ENCODE measurements around the gene NPNT.

The NPNT gene

DNA sequence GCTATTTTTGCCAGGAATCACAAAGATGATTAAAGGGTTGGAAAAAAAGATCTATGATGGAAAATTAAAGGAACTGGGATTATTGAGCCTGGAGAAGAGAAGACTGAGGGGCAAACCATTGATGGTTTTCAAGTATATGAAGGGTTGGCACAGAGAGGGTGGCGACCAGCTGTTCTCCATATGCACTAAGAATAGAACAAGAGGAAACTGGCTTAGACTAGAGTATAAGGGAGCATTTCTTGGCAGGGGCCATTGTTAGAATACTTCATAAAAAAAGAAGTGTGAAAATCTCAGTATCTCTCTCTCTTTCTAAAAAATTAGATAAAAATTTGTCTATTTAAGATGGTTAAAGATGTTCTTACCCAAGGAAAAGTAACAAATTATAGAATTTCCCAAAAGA, 75.1 kb downstream of the NPNT start:
- no peak for DNase-seq (ENCODE audit: low read depth)

DNA sequence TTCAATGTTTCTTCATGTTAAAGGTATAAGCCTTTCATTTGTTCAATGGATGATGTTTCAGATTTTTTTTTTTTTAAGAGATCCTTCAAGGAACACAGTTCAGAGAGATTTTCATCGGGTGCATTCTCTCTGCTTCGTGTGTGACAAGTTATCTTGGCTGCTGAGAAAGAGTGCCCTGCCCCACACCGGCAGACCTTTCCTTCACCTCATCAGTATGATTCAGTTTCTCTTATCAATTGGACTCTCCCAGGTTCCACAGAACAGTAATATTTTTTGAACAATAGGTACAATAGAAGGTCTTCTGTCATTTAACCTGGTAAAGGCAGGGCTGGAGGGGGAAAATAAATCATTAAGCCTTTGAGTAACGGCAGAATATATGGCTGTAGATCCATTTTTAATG, 75.8 kb downstream of the NPNT start:
- no peak for DNase-seq (ENCODE audit: low read depth)

DNA sequence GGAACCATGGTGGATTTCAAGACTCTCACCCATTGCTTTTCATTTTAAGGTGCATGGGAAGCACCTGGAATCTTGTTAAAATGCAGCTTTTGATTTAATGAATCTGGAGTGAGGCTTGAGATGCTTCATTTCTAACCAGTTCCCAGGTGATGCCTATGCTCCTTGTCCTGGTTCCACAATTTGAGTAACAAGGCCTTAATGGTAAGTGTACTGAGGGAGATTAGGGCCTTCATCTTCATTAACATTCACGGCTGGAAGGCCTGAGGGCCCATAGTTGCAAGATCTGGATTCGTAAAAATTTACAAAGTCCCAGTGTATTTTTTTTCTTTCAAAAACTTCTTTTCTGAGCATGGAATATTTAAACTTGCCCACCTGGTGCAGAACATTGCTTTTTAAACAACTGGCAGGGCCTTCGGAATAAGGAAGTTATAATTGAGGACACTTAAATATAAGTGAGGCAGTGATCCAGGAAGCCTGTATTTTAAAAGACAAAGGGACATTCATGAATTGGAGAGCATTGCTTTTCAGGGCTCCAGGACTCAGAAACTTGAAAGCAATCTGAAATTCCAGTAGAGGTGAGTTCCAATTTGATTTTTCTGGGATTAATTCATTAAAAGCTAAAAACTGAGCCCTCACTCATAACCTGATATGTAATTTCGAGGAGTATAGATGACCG, 77.8 kb downstream of the NPNT start:
- DNase-seq (ENCODE audit: low read depth) = no peak

DNA sequence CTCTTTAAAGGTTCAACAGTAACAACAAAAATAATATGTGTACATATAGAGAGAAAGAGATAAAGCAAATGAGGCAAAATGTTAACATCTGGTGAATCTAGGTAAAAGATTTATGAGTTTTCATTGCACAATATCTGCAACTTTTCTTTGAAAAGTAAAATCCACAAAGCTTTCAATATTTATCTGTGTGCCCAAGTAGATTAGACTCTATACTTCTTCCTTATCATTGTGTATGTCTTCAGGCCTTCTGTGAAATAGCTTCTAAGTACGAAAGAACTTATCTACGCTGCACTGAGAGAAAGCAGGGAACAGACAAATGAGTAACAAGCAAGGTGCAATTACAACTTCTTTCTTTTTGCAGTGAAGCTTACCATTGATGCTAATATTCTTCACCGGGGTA, 81.6 kb downstream of the NPNT start:
- DNase-seq (ENCODE audit: low read depth) = no peak

DNA sequence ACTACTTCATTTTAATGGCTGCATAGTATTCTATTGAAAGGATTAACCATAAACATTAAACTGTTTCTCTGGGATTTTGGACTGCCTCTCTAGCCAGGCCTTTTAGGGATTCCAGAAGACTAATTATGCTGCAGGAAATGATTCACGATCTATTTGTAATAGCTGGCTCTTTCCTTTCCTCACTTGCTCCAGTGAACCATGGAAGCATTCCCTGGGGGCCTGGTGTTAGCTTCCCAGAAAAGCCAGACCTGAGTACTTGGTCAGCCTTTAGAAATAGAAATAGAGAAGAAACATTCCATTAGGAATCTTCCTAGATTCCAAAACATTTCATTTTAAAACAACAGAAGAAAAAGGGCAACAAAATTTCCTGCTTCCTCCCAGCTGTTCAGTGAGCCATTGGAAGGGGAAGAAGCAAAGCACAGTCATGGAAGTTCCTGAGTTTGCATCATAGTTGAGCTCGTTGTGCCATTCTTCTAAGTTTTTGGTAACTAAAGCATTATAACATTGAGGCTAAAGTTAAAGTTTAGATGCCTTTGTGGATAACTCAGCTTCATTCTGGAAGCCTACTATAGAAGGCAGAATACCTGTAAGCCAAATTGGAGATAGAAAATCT, 83.5 kb downstream of the NPNT start:
- DNase-seq (ENCODE audit: low read depth) = peak; percentile 90

DNA sequence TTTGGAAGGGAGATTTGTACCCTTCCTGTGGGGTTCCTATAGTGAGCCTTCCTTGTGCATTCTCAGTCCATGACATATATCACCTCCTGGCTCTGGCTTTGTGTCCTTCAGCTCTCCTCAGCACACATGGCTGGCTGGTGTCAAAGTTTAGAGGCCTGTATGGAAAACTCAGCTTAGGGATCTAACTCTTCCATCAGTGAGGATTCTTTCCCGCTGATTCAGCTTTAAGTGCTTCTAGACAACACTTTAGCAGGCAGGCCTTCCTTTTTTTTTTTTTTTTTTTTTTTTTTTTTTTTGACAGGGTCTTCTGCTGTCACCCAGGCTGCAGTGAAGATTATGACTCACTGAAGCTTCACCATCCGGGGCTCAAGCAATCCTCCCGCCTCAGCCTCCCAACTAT, 84.2 kb downstream of the NPNT start:
- DNase-seq (ENCODE audit: low read depth) = no peak

DNA sequence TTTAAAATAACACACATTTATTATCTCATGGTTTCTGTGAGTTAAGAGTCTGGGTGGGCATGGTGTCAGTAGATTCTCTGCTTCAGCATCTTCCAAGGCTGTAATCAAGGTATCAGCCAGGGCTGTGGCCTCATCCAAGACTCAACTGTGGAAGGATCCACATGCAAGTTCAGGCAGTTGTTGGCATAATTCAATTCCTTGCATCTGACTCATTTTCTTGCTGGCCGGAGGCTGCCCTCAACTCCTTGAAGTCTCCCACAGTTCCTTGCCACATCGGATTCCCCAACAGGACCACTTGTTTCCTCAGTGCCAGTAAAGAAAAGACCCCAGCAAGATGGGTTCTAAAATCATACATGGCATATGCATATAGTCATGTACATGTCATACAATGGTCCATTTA, 93.4 kb downstream of the NPNT start:
- DNase-seq (ENCODE audit: low read depth) = no peak

DNA sequence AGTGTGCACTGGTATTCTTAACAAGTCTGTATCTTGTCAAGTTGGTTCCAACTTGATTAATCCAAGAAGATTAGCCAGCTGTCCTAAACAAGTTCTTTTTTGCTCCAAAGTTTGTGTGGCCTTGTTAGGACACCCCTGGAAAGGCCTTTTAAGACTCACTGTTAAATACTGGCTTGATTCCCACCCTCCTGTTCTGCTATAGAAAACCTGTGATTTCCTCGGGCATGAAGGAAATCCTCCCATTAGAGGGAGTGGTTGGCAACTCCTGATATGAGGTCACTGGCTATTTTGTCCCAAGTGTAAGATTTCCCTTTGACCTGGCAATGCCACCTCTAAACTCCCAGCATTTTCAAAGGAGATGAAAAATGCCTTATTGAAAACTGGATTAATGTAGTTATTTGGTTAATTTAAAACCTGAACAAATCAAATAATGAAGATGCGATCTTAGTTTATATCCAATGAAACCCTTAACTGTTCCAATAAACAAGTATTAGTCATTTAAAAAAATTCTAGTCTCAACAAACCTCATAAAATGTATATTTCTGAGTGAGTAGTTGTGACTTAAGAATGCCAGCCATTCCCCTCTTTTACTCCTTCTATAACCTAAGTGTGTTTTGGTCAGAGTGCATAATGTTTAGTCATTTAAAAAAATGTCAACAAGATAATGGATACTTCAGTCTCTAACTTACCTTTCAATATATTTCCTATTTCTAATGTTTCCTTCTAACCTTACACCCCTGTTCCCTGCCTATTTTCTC, 94.4 kb downstream of the NPNT start:
- DNase-seq (ENCODE audit: low read depth) = no peak

DNA sequence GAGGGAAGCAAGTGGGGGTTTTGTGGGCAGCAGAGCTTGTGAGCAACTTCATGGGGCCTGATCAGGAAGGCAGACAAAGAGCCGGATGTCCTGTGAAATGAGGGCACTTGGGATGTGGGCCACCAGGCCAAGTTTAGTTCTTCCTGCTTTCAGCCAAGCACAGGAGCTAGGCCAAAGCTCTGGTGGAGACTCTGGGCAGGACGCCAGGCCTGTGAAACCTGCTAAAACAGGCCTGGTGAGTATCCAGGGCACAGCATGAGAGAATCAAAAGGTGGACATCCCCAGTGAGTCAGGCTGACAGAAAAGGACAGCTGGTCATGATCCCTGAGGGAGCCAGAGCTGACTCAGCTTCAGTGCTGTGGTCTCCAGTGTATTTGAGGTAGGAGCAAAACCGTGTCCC, 95.7 kb downstream of the NPNT start:
- DNase-seq (ENCODE audit: low read depth) = peak; percentile 13

DNA sequence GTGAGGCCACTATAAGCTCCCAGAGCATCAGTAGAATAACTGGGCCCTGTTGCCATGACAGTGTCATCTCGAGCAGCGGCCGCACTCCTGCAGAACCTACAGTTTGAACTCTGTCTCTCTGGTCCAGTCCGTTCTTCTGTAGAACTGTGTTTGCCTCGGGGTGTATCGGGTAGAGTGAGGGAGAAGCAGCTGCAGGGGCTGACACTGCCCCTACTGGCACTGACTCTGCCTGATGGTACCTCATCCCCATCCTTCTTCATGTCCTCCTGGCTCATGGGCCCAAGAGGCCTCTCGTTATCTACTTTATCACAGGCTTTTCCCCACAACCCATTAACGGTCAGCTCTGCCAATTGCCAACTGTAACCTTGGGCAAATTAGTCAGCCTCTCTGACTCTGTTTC, 96.5 kb downstream of the NPNT start:
- no peak for DNase-seq (ENCODE audit: low read depth)

DNA sequence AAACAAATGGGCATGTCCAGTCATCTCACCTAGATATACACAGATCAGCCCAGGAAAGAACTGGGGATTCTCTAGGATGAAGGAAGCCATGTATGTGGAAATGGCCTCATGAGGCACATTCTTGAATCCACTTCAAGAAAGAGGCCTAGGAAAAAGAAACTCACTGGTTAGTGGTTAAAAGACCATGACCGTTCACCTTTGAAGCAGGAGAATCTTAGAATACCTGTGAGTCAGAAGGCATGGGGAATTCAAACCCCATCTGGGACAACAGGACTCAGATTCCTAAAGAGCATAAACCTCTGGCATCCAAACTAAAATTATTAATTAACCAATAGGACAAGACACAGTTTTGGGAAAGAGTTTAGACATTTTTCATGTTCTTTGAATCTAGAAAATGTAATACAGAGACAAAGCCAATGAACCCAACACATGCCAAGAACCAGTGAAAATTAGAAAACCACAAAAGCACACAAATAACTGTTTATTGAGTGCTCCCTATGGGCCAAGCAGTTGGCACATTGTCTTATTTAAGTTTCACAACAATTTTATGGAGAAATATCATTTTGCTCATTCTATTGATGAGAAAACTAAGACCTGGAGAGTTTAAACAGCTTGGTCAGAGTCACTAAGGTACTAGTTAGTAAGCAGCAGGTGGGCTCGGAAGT, 97.5 kb downstream of the NPNT start:
- DNase-seq (ENCODE audit: low read depth) = no peak

DNA sequence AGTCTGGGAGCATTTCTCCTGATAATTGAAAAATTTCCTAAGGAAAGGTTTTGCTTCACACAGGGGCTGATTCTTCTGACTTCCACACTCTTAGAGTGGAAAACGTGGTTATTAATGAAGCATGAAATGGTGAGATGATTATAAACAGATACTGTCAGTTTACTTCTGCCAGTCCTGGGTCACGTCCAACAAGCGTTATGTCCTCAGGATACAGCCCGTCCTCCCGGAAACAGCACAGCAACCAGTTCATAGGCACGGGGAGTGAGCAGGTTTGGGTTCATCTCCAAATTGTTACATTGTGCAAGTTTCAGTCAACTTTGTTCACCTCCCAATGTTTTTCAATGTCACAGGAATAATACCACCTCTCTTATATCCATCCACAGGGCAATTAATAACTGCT, 98.8 kb downstream of the NPNT start:
- DNase-seq (ENCODE audit: low read depth) = no peak

DNA sequence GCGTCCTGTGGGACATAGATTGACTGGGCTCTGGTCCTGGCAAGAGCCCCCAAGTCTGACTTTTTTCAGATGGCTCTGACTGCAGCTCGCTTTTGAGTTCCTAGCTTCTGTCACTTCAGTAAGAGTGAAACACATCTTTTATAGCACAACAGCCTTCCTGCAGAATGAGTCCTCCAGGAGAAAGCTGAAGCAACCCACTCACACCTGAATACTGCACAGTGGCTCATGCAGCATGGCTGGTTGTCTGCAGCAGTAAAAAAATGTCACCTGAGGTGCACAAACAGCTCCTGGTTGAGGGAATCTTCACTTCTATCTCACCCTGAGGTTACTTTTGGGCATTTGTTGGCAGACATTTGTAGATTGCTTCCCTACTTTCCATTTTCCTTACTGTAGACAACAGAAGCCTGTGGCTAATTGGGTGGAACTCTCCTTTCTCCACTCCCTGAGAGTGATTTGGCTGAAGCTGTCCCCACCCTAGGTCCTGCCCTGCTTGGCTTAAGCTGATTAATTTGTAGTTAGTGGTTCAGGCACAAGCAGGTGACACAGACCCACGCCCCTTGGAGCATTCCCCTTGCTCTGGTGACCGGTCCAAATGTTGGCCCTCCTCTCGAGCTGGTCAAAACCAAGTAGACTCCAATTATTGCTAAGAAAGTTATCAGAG, 99.7 kb downstream of the NPNT start:
- DNase-seq (ENCODE audit: low read depth) = no peak

DNA sequence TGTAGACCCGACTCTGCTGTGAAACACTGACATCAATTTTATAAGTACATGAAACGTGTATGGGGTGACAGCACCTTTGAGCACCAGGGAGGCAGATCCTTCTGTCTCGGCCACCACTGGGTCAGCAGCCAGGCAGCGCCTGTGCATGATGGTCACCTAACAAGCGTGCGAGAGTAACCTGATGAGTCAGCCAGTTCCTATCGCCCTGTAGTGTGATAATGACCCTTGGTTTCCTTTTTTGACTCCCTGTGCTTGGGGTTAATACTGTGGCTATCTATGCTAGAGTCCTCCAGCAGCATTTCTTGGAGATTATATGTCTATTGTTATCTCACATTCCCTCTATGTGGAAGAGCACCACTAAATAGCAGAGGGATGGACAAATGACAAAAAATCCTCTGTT, 101.6 kb downstream of the NPNT start:
- DNase-seq (ENCODE audit: low read depth) = no peak

DNA sequence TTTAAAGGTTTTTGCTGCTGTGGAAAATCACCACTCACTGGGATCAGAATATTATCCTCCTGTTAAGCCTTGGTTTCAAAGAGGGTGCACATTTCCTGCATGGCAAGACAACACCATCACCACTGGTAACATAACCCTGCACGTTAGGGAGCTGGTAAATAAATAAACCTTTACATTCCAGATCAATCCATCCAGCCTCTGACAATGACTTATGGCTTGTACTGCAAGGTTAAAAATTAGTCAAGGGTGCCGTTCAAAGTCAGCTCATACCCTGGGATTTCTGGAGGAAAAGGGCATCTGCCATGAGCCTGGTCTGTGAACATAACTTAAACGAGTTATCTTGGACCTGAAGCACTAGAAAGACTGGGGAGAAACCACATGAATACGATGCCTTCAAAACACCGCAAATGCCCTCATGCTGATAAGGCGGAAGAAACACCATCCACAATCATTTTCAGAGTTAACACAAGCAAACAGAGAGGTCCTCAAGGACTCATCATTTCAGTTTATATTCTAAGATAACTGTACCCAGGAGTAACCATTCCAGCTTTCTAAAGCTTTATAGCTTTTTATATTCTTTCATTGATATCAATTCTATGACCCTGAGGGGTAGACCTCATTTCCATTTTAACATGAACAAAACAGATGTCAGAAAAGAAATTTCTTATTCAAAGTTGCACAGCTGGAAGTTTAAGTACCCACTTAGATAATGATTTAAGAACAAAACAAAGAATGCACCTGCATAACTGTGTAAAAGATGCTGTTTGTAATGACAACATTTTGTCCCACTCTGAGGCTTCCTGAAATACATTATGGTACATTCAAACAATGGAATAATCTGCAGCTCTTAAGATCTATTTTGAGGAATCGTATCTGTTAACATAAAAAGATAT, 103.1 kb downstream of the NPNT start:
- no peak for DNase-seq (ENCODE audit: low read depth)

DNA sequence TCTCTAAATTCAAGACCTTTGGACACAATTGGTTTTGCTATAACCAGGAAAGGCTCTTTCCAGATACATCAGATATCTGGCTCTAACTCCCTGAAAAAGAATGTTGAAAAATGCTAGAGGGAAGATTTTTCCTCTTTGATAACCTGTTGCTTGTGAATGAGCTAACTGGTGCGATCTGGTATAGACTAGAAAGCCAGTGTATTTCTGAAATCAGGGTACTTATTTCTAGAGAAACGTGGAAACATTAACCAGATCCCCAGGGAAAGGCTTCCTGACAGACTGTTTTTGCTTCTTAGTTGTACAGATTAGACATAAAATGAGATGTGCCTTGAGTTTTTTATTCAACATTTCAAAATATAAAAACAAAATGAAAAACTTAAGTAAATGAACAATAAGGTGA, 107.7 kb downstream of the NPNT start:
- no peak for DNase-seq (ENCODE audit: low read depth)

DNA sequence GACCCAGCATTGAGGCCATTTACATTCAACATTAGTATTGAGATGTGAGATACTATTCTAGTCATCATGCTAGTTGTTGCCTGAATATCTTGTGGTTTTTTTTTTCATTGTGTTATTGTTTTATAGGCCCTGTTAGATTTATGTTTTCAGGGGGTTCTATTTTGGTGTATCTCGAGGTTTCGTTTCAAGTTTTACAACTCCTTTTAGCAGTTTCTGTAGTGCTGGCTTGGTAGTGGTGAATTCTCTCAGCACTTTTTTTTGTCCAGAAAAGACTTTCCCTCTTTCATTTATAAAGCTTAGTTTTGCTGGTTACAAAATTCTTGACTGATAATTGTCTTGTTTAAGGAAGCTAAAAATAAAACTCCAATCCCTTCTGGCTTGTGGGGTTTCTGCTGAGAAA, 115.5 kb downstream of the NPNT start:
- DNase-seq (ENCODE audit: low read depth) = no peak

DNA sequence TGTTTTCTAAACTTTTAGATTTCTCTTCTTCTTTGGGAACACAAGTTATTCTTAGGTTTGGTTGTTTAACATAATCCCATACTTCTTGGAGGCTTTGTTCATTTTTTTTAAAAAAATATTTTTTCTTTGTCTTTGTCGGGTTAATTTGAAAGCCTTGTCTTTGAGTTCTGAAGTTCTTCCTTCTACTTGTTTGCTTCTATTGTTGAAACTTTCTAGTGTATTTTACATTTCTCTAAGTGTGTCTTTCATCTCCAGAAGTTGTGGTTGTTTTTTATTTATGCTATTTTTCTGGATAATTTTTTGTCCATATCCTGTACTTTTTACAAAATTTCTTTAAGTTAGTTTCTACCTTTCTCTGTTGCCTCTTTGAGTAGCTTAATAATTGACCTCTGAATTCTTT, 116.1 kb downstream of the NPNT start:
- no peak for DNase-seq (ENCODE audit: low read depth)

DNA sequence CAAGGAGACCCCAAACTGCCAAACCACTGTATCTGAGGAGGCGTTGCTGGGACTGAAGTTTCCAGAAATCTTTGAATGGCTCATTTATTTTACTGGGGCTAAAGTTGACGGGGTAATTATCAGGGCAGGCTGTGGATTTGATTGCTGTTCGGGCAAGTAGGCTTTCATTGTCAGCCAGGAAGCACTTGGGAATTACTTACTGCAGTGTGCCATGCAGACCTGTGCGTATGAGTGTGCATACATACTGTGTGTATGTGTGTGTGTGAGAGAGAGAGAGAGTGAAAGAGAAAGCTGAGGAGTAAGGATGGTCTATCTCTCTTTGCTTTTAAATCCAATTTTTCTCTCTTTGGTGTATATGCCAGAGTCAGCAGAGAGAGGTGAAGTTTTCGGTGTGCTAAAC, 122.7 kb downstream of the NPNT start:
- DNase-seq (ENCODE audit: low read depth) = no peak

DNA sequence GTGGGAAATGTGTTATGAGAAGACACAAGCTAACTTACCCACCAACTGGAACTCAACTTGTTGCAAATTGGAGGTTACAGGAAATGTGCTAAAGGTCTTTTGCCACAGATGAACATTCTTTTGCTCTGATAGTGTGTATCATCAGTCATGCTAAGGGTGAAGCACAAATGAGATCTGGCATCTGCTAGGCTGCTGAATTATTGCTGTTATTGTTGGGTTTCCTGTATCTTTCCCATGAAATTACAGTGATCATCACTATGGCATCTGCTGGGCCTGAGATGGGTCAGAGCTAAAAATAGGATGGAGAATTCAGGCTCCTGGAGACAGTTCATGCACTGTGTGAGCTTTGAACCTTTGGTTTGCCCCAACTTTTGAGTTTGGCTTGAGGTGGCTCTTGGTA, 124.5 kb downstream of the NPNT start:
- no peak for DNase-seq (ENCODE audit: low read depth)

All from stromal cell of bone marrow (primary cell).